SKM-1 treated with dmso at 0.1 percent for 144 hours (cell line): ENCODE results near the gene ARL8B.

Source experiments
- DNase-seq: peaks from one replicate; lab custom pipeline; 2025; ENCODE audit not compliant: unreplicated experiment; lab: John Stamatoyannopoulos, UW

The ARL8B gene

GRCh38 chr3:5205165-5205941 lies 83.3 kb downstream of the ARL8B start:
- no peak for DNase-seq

GRCh38 chr3:5210926-5211325 lies 88.8 kb downstream of the ARL8B start:
- no peak for DNase-seq

- no peak for DNase-seq
Measured at GRCh38 chr3:5212628-5213573, 90.8 kb downstream of the ARL8B start.

- no peak for DNase-seq
Measured at GRCh38 chr3:5213574-5213966, 91.5 kb downstream of the ARL8B start.

- DNase-seq = no peak
Measured at GRCh38 chr3:5214352-5214751, 92.3 kb downstream of the ARL8B start.

- DNase-seq = no peak
Measured at GRCh38 chr3:5217824-5218595, 95.9 kb downstream of the ARL8B start.

- DNase-seq = no peak
Measured at GRCh38 chr3:5218815-5219214, 96.7 kb downstream of the ARL8B start.

- DNase-seq = no peak
Measured at GRCh38 chr3:5219216-5219615, 97.1 kb downstream of the ARL8B start.

GRCh38 chr3:5220193-5220592 lies 98.1 kb downstream of the ARL8B start:
- DNase-seq = no peak

- DNase-seq = no peak
Measured at GRCh38 chr3:5220667-5221431, 98.8 kb downstream of the ARL8B start.

GRCh38 chr3:5221701-5222100 lies 99.6 kb downstream of the ARL8B start:
- no peak for DNase-seq

GRCh38 chr3:5222283-5223005 lies 100.4 kb downstream of the ARL8B start:
- DNase-seq = no peak

GRCh38 chr3:5226783-5227182 lies 104.7 kb downstream of the ARL8B start:
- peak; percentile 25 for DNase-seq

- DNase-seq = no peak
Measured at GRCh38 chr3:5227812-5228211, 105.7 kb downstream of the ARL8B start.

- DNase-seq = no peak
Measured at GRCh38 chr3:5229414-5229813, 107.3 kb downstream of the ARL8B start.
